Lung (tissue), 12 donors: Measurements from ENCODE around the gene NTN1. TPM values are rescaled to one million over a fixed set of nuclear protein-coding genes. Genes with fewer than 3 reads are reported as not detected.
A peak's percentile ranks its signal among the peaks of the same experiment; 100 is the strongest.

Experiments used
- ATAC-seq: fragments of 200-7000 bp; cut with Tn5 transposase; one replicate; pipeline ENCODE4 v1.9.1; 2020; ENCODE audit warnings: moderate number of reproducible peaks; ENCODE audit not compliant: insufficient read depth, low FRiP score
- DNase-seq, 3 donors: peaks; one replicate each; pipeline ENCODE4 v3.0.0-alpha.2; 2013 to 2017
- H3K27ac ChIP-seq, 2 donors: one replicate each; pipeline ENCODE4 v1.5.1; 2013; ENCODE audit warnings: mild to moderate bottlenecking in 2 of 2, moderate library complexity in 2 of 2, control low read depth in 1 of 2, inconsistent platforms in 1 of 2, low read depth in 1 of 2, low read length in 1 of 2
- H3K27me3 ChIP-seq, 3 donors: one replicate each; pipeline ENCODE4 v1.5.1; 2013; ENCODE audit warnings: low read length in 2 of 3; ENCODE audit not compliant: control insufficient read depth in 3 of 3, insufficient read depth in 3 of 3
- H3K36me3 ChIP-seq, 4 donors: one replicate each; pipeline ENCODE4 v1.5.1; 2013; ENCODE audit warnings: low read length in 4 of 4, mild to moderate bottlenecking in 1 of 4, moderate library complexity in 1 of 4; ENCODE audit not compliant: control insufficient read depth in 4 of 4, insufficient read depth in 4 of 4
- H3K4me1 ChIP-seq, 5 donors: one replicate each; pipeline ENCODE4 v1.5.1; 2013; ENCODE audit warnings: low read length in 5 of 5, mild to moderate bottlenecking in 2 of 5, moderate library complexity in 1 of 5; ENCODE audit not compliant: control insufficient read depth in 5 of 5, insufficient read depth in 5 of 5
- H3K4me3 ChIP-seq: one replicate; pipeline ENCODE4 v1.5.1; 2013; ENCODE audit warnings: mild to moderate bottlenecking, control low read depth, moderate library complexity
- H3K9ac ChIP-seq, 2 donors: one replicate each; pipeline ENCODE4 v1.5.1; 2013; ENCODE audit warnings: low read length in 2 of 2, control low read depth in 1 of 2; ENCODE audit not compliant: insufficient read depth in 1 of 2
- H3K9me3 ChIP-seq, 4 donors: one replicate each; pipeline ENCODE4 v1.5.1; 2013; ENCODE audit warnings: low read length in 3 of 4, mild to moderate bottlenecking in 1 of 4, moderate library complexity in 1 of 4; ENCODE audit not compliant: control insufficient read depth in 4 of 4, insufficient read depth in 3 of 4
- CTCF ChIP-seq: IDR thresholded peaks from 2 replicates; pipeline ENCODE4 v1.5.1; 2012; ENCODE audit warnings: mild to moderate bottlenecking; ENCODE audit errors: control extremely low read depth, extremely low read depth
- WGBS, 2 donors: extraction: QIAGEN DNeasy Blood & Tissue Kit; methylation state at CpG; one replicate each; pipeline ENCODE4 v1.1.7; 2013; 5-methylcytosine and 5-hydroxymethylcytosine counted together
- polyA plus RNA-seq, 2 donors: library from polyadenylated mRNA; stranded (reverse); fragments of 200-250 nt; gene quantifications; one replicate each; pipeline ENCODE4 v1.2.1, GENCODE V29; 2013
- total RNA-seq, 2 donors: library from RNA; depleted of rRNA in 1 of 2; stranded (reverse); fragments of >200 nt in 1 of 2; gene quantifications; one replicate each; pipeline ENCODE4 v1.2.1, GENCODE V29; 2014 to 2021
- donor health status: control.
- donor health status: control.
- donor health status: Bipolar disorder and iron deficiency.
- donor health status: healthy.
- donor health status: DM: yes; HTN: yes; CAD: no.

The NTN1 gene
- total and polyA plus RNA-seq, 4 donors: 3.6 to 17.1 (median 7.8) TPM

GRCh38 chr17:9240659-9241370 lies 219.5 kb downstream of the NTN1 start:
- 40 to 69% methylated on average over 16 to 17 of the region's 17 CpGs for WGBS, 2 donors
- peak; percentile 94 to 97 (median 96) for DNase-seq
- peaks cover 0 to 50% (median 25%) of the 10 kb centered on the region in 5 donors for H3K4me1 ChIP-seq
- H3K27ac ChIP-seq: peak overlapping the region; percentile 91 to 97
- no peak for TF ChIP-seq CTCF
- no peak overlapping the region for H3K4me3 ChIP-seq
- H3K9ac ChIP-seq: peak overlapping the region in 1 of 2 donors; percentile 65
- H3K36me3 ChIP-seq: no peaks in the 10 kb centered on the region
- no peaks in the 10 kb centered on the region for H3K9me3 ChIP-seq
- no peak for ATAC-seq
- peaks cover 0 to 21% (median 0%) of the 10 kb centered on the region in 3 donors for H3K27me3 ChIP-seq

- no peaks in the 10 kb centered on the region for H3K9me3 ChIP-seq
- H3K27me3 ChIP-seq: peaks cover 0 to 21% (median 0%) of the 10 kb centered on the region in 3 donors
- ATAC-seq: no peak
- peak; percentile 85 to 92 (median 92) for DNase-seq
- no peaks in the 10 kb centered on the region for H3K36me3 ChIP-seq
- H3K9ac ChIP-seq: peak overlapping the region in 1 of 2 donors; percentile 55
- WGBS, 2 donors: 43% methylated on average over 10 of the region's 10 CpGs
- H3K4me3 ChIP-seq: no peak overlapping the region
- H3K4me1 ChIP-seq: peaks cover 0 to 50% (median 25%) of the 10 kb centered on the region in 5 donors
- TF ChIP-seq CTCF: no peak
- H3K27ac ChIP-seq: peak overlapping the region; percentile 91 to 97
Measured at GRCh38 chr17:9241371-9241712, 220.0 kb downstream of the NTN1 start.

- Histone ChIP-seq H3K4me1 (peaks cover 0 to 50% (median 25%) of the 10 kb centered on the region in 5 donors), H3K9ac (peak overlapping the region in 1 of 2 donors; percentile 19), H3K9me3 (no peaks in the 10 kb centered on the region), H3K27ac (peak overlapping the region in 1 of 2 donors; percentile 91), H3K27me3 (peaks cover 0 to 21% (median 0%) of the 10 kb centered on the region in 3 donors), H3K4me3 (no peak overlapping the region), H3K36me3 (no peaks in the 10 kb centered on the region)
- ATAC-seq (no peak), DNase-seq (no peak)
- no peak for TF ChIP-seq CTCF
- 87 to 90% methylated on average over 15 to 16 of the region's 16 CpGs for WGBS, 2 donors
Measured at GRCh38 chr17:9241774-9242496, 220.6 kb downstream of the NTN1 start.
